CD14-positive monocyte (primary cell): Measurements from ENCODE around the gene DVL2. TPM values are rescaled to one million over a fixed set of nuclear protein-coding genes. Genes with fewer than 3 reads are reported as not detected.

Source experiments
- DNase-seq, 3 donors: peaks; one replicate each; pipeline ENCODE4 v3.0.0-alpha.2; 2011 to 2022
- H2AFZ ChIP-seq: 2 replicates; pipeline ENCODE4 v1.6.0; 2012; ENCODE audit warnings: mild to moderate bottlenecking, low read depth, low read length, inconsistent platforms; ENCODE audit not compliant: insufficient read depth, poor library complexity, severe bottlenecking
- H3K27ac ChIP-seq, 2 donors: 1 replicate in 1 of 2; 2 replicates in 1 of 2; pipeline ENCODE4 v1.5.1; 2012 to 2013; ENCODE audit warnings: low read length in 2 of 2, control low read depth in 1 of 2, inconsistent platforms in 1 of 2, low read depth in 1 of 2, mild to moderate bottlenecking in 1 of 2
- H3K27me3 ChIP-seq, 2 donors: one replicate each; pipeline versions ENCODE4 v1.6.0 to v1.6.1; 2011 to 2013; ENCODE audit warnings: low read length in 2 of 2; ENCODE audit not compliant: control insufficient read depth in 2 of 2, insufficient read depth in 2 of 2
- H3K36me3 ChIP-seq, 2 donors: replicated peaks in 1 of 2; 1 replicate in 1 of 2; 2 replicates in 1 of 2; pipeline versions ENCODE4 v1.5.1 to v1.6.1; 2012 to 2013; ENCODE audit warnings: low read length in 2 of 2, control low read depth in 1 of 2, inconsistent platforms in 1 of 2, mild to moderate bottlenecking in 1 of 2; ENCODE audit not compliant: insufficient read depth in 2 of 2, control insufficient read depth in 1 of 2
- H3K4me1 ChIP-seq, 2 donors: 1 replicate in 1 of 2; 2 replicates in 1 of 2; pipeline versions ENCODE4 v1.5.1 to v1.6.1; 2012 to 2013; ENCODE audit warnings: low read length in 2 of 2, control low read depth in 1 of 2, inconsistent platforms in 1 of 2, mild to moderate bottlenecking in 1 of 2, moderate library complexity in 1 of 2; ENCODE audit not compliant: insufficient read depth in 2 of 2, control insufficient read depth in 1 of 2
- H3K4me2 ChIP-seq: replicated peaks from 2 replicates; pipeline ENCODE3; 2012; ENCODE audit warnings: low read length, moderate library complexity, mild to moderate bottlenecking; ENCODE audit not compliant: poor library complexity, severe bottlenecking; ENCODE audit errors: extremely low read depth
- H3K4me3 ChIP-seq, 3 experiments: fragments of 200-600 bp in 1 of 3; sonication (generic) in 1 of 3; replicated peaks in 1 of 3; 1 replicate in 2 of 3; 2 replicates in 1 of 3; pipeline ENCODE4 v1.5.1; 2011 to 2013; ENCODE audit warnings: low read length in 3 of 3, mild to moderate bottlenecking in 3 of 3, control low read depth in 2 of 3, low read depth in 2 of 3, inconsistent platforms in 1 of 3, moderate library complexity in 1 of 3
- H3K79me2 ChIP-seq: 2 replicates; pipeline ENCODE4 v1.6.0; 2012; ENCODE audit warnings: mild to moderate bottlenecking, control low read depth, inconsistent platforms, low read length, moderate library complexity; ENCODE audit not compliant: insufficient read depth
- H3K9ac ChIP-seq: 2 replicates; pipeline ENCODE4 v1.6.0; 2017; ENCODE audit warnings: low read length, mild to moderate bottlenecking; ENCODE audit not compliant: insufficient read depth, poor library complexity, severe bottlenecking
- H3K9me3 ChIP-seq, 2 donors: replicated peaks in 1 of 2; 1 replicate in 1 of 2; 2 replicates in 1 of 2; pipeline versions ENCODE4 v1.5.1 to v1.6.1; 2012 to 2013; ENCODE audit warnings: low read length in 2 of 2, control low read depth in 1 of 2; ENCODE audit not compliant: control insufficient read depth in 1 of 2, insufficient read depth in 1 of 2
- H4K20me1 ChIP-seq: 2 replicates; pipeline ENCODE4 v1.6.0; 2012; ENCODE audit warnings: mild to moderate bottlenecking, low read length, control low read depth, moderate library complexity; ENCODE audit not compliant: insufficient read depth
- H3K27ac Mint-ChIP-seq, 7 donors: one replicate each; pipeline ENCODE4 v1.8.0; 2020; ENCODE audit warnings: mild to moderate bottlenecking in 7 of 7, mixed read lengths in 7 of 7, moderate library complexity in 6 of 7, inconsistent platforms in 2 of 7
- H3K27me3 Mint-ChIP-seq, 3 donors: one replicate each; pipeline ENCODE4 v1.8.0; 2021 to 2022; ENCODE audit warnings: low read depth in 3 of 3, mild to moderate bottlenecking in 3 of 3, mixed read lengths in 3 of 3, moderate library complexity in 3 of 3, inconsistent platforms in 1 of 3
- H3K36me3 Mint-ChIP-seq, 2 donors: one replicate each; pipeline ENCODE4 v1.8.0; 2020; ENCODE audit warnings: mixed read lengths in 2 of 2, inconsistent platforms in 1 of 2, mild to moderate bottlenecking in 1 of 2
- H3K4me1 Mint-ChIP-seq: one replicate; pipeline ENCODE4 v1.8.0; 2020; ENCODE audit warnings: mild to moderate bottlenecking, mixed read lengths
- H3K4me3 Mint-ChIP-seq, 2 donors: one replicate each; pipeline ENCODE4 v1.8.0; 2020; ENCODE audit warnings: mild to moderate bottlenecking in 2 of 2, mixed read lengths in 2 of 2, moderate library complexity in 1 of 2
- H3K9me3 Mint-ChIP-seq, 7 donors: one replicate each; pipeline ENCODE4 v1.8.0; 2020 to 2022; ENCODE audit warnings: mixed read lengths in 7 of 7, mild to moderate bottlenecking in 6 of 7, moderate library complexity in 6 of 7, inconsistent platforms in 2 of 7
- CTCF ChIP-seq: fragments of 200-600 bp; IDR thresholded peaks from one replicate; pipeline ENCODE4 v1.8.0; 2022; ENCODE audit warnings: antibody characterized with exemption, mild to moderate bottlenecking
- WGBS: methylation state at CpG from one replicate; pipeline ENCODE4 v1.1.5; 2013; ENCODE audit warnings: missing lambda C conversion rate; ENCODE audit not compliant: insufficient coverage; 5-methylcytosine and 5-hydroxymethylcytosine counted together
- intact Hi-C, 2 donors: fragments of 100-400 bp; cut with micrococcal nuclease; formaldehyde crosslinking; loops; one replicate each; pipeline versions ENCODE4 v1.15.0 to v1.15.1; 2023
- polyA plus RNA-seq, 3 donors: library from polyadenylated mRNA; depleted of rRNA in 1 of 3; unstranded in 2 of 3; stranded (reverse) in 1 of 3; fragments of 300-500 nt in 2 of 3; fragments of >200 nt in 1 of 3; fragmentation: Illumina TruSeq in 2 of 3; gene quantifications; 1 replicate in 2 of 3; 2 replicates in 1 of 3; pipeline ENCODE4 v1.2.3, GENCODE V29; 2012 to 2021

DVL2 gene
- polyA plus RNA-seq, 3 donors, result 6.7 to 7.8 (median 7.0) TPM

DNA sequence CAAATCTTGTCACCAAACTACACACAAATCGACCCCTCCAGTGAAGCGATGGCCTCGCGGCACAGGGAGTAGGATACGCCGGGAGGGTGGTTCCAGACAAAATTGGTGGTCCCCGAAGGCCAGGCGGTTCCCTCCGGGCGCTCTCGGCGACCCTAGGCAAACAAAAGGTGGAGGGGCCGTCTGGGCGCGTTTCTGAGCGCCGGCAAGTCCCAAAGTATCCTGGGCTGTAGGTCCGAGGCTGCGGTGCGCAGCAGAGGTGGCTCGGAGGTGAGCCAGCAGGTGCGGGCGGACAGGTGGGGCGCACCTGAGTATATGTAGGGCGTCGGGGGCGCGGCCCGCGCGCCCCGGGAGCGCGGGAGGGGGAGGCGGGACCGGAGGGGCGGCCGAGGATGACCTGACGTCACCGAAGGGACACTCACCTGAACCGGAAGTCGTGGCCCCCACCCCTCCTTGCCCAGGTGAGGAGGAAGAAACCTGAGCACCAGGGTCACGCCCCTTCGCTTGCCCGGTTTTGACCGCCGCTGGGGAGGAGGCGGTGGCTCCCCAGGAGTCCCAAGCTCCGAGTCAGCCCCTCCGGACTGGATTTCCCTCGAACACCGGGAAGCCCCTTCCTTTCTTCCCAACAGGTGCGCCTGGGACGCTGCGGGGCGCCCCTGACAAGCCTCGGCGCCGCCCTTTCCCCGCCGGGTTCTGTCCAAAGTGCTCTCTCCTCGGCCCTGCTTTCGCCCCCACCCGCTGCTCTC lies 28.0 kb upstream of the DVL2 start, which contains the start of gene CLDN7:
Gene CLDN7 (minus strand): TSS at position 287 of the 743 bp plus-strand sequence. CDS start 435 bp downstream, outside the sequence.
- Mint-ChIP-seq H3K4me1 (peaks cover 44% of the 10 kb centered on the region), H3K4me3 (peak within 1 kb of the TSS; percentile 76 to 97), H3K27me3 (peaks cover 44 to 73% (median 62%) of the 10 kb centered on the region in 3 donors), H3K9me3 (peaks cover 0 to 12% (median 9%) of the 10 kb centered on the region in 7 donors), H3K36me3 (peaks cover 18 to 28% of the 10 kb centered on the region in 2 donors), H3K27ac (peak within 1 kb of the TSS in 3 of 7 donors; percentile 5 to 50 (median 19))
- 11% methylated on average over 60 of the region's 64 CpGs for WGBS
- peaks cover 20 to 43% of the 10 kb centered on the region in 2 donors for H3K27me3 ChIP-seq
- H2AFZ ChIP-seq, result peak within 1 kb of the TSS; percentile 84
- TF ChIP-seq CTCF, result no peak
- intact Hi-C loops, result no loop called here
- H3K4me2 ChIP-seq, result peak within 1 kb of the TSS; percentile 97
- H3K27ac ChIP-seq, result no peak within 1 kb of the TSS
- peaks cover 0 to 7% of the 10 kb centered on the region in 2 donors for H3K9me3 ChIP-seq
- no peaks in the 10 kb centered on the region for H4K20me1 ChIP-seq
- peaks cover 31 to 45% of the 10 kb centered on the region in 2 donors for H3K4me1 ChIP-seq
- no peak for DNase-seq
- peak within 1 kb of the TSS; percentile 39 to 81 (median 42) for H3K4me3 ChIP-seq
- peaks cover 5 to 20% of the 10 kb centered on the region in 2 donors for H3K36me3 ChIP-seq
- H3K9ac ChIP-seq, result peak within 1 kb of the TSS; percentile 60
- H3K79me2 ChIP-seq, result no peaks in the 10 kb centered on the region

GRCh38 chr17:7261379-7262191 lies 27.3 kb upstream of the DVL2 start:
- peaks cover 42 to 68% (median 58%) of the 10 kb centered on the region in 3 donors for H3K27me3 Mint-ChIP-seq
- 9% methylated on average over 66 of the region's 71 CpGs for WGBS
- no peaks in the 10 kb centered on the region for H4K20me1 ChIP-seq
- TF ChIP-seq CTCF, result no peak
- H3K27me3 ChIP-seq, result peaks cover 20 to 39% of the 10 kb centered on the region in 2 donors
- H3K4me3 Mint-ChIP-seq, result peak overlapping the region; percentile 76 to 87
- peaks cover 8 to 28% of the 10 kb centered on the region in 2 donors for H3K36me3 ChIP-seq
- peaks cover 25 to 36% of the 10 kb centered on the region in 2 donors for H3K36me3 Mint-ChIP-seq
- no peaks in the 10 kb centered on the region for H3K79me2 ChIP-seq
- intact Hi-C loops, result no loop called here
- peak overlapping the region; percentile 97 for H3K4me2 ChIP-seq
- peak overlapping the region; percentile 84 for H2AFZ ChIP-seq
- H3K4me3 ChIP-seq, result peak overlapping the region; percentile 8 to 81 (median 36)
- no peak for DNase-seq
- no peak overlapping the region for H3K27ac ChIP-seq
- H3K4me1 Mint-ChIP-seq, result peaks cover 42% of the 10 kb centered on the region
- H3K4me1 ChIP-seq, result peaks cover 31 to 45% of the 10 kb centered on the region in 2 donors
- no peak overlapping the region for H3K27ac Mint-ChIP-seq
- H3K9me3 ChIP-seq, result peaks cover 0 to 7% of the 10 kb centered on the region in 2 donors
- peak overlapping the region; percentile 60 for H3K9ac ChIP-seq
- peaks cover 0 to 12% (median 9%) of the 10 kb centered on the region in 7 donors for H3K9me3 Mint-ChIP-seq
